CD8-positive, alpha-beta memory T cell (primary cell): ENCODE data around the gene CCDC88B. TPM values are rescaled to one million over a fixed set of nuclear protein-coding genes. Genes with fewer than 3 reads are reported as not detected.

Source experiments
- polyA plus RNA-seq: library from polyadenylated mRNA; unstranded; fragments of 300-500 nt; fragmentation: Illumina TruSeq; gene quantifications from one replicate; pipeline ENCODE4 v1.2.3, GENCODE V29; 2021
- total RNA-seq, 2 experiments: library from RNA; stranded (reverse); gene quantifications; one replicate each; pipeline ENCODE4 v1.2.3, GENCODE V29; 2021

The CCDC88B gene
- total and polyA plus RNA-seq, 3 experiments from 2014 or later: 45.6 to 105 (median 101) TPM

Other genes with a start within 250 kb of the CCDC88B start
- gene MACROD1, start 174.1 kb upstream of the CCDC88B start, total RNA-seq: 10 to 100 TPM; 19.6 to 25.5 TPM
- gene MACROD1, start 174.1 kb upstream of the CCDC88B start, polyA plus RNA-seq: 9.2 TPM
- 100 to 1,000 TPM; 457 to 461 TPM for gene STIP1, start 154.0 kb upstream of the CCDC88B start, total RNA-seq
- 108 TPM for gene STIP1, start 154.0 kb upstream of the CCDC88B start, polyA plus RNA-seq
- gene FERMT3, start 133.5 kb upstream of the CCDC88B start, total RNA-seq: 100 to 1,000 TPM; 205 to 213 TPM
- gene FERMT3, start 133.5 kb upstream of the CCDC88B start, polyA plus RNA-seq: 206 TPM
- 10 to 100 TPM; 28.3 to 31.5 TPM for gene TRPT1, start 114.0 kb upstream of the CCDC88B start, total RNA-seq
- gene TRPT1, start 114.0 kb upstream of the CCDC88B start, polyA plus RNA-seq: 47.6 TPM
- gene NUDT22, start 113.9 kb upstream of the CCDC88B start, total RNA-seq: 10 to 100 TPM; 75.3 to 78.6 TPM
- gene NUDT22, start 113.9 kb upstream of the CCDC88B start, polyA plus RNA-seq: 51.6 TPM
- 10 to 100 TPM; 25.5 to 26.4 TPM for gene DNAJC4, start 109.7 kb upstream of the CCDC88B start, total RNA-seq
- 28.7 TPM for gene DNAJC4, start 109.7 kb upstream of the CCDC88B start, polyA plus RNA-seq
- gene VEGFB, start 105.6 kb upstream of the CCDC88B start, total RNA-seq: 10 to 100 TPM; 71.9 to 77.0 TPM
- gene VEGFB, start 105.6 kb upstream of the CCDC88B start, polyA plus RNA-seq: 19.0 TPM
- 10 to 100 TPM; 27.9 to 28.4 TPM for gene FKBP2, start 99.1 kb upstream of the CCDC88B start, total RNA-seq
- 124 TPM for gene FKBP2, start 99.1 kb upstream of the CCDC88B start, polyA plus RNA-seq
- gene PPP1R14B, start 93.3 kb upstream of the CCDC88B start, total RNA-seq: 100 to 1,000 TPM; 365 to 381 TPM
- 57.3 TPM for gene PPP1R14B, start 93.3 kb upstream of the CCDC88B start, polyA plus RNA-seq
- 10 to 100 TPM; 12.5 to 13.6 TPM for gene PLCB3, start 88.7 kb upstream of the CCDC88B start, total RNA-seq
- 0.47 TPM for gene PLCB3, start 88.7 kb upstream of the CCDC88B start, polyA plus RNA-seq
- gene BAD, start 55.5 kb upstream of the CCDC88B start, total RNA-seq: 10 to 100 TPM; 40.4 to 40.9 TPM
- gene BAD, start 55.5 kb upstream of the CCDC88B start, polyA plus RNA-seq: 56.5 TPM
- 10 to 100 TPM; 64.2 to 65.0 TPM for gene GPR137, start 54.4 kb upstream of the CCDC88B start, total RNA-seq
- gene GPR137, start 54.4 kb upstream of the CCDC88B start, polyA plus RNA-seq: 9.1 TPM
- not detected for gene KCNK4, start 48.9 kb upstream of the CCDC88B start, total RNA-seq
- gene KCNK4, start 48.9 kb upstream of the CCDC88B start, polyA plus RNA-seq: not detected
- not detected for gene CATSPERZ, start 39.8 kb upstream of the CCDC88B start, total RNA-seq
- gene CATSPERZ, start 39.8 kb upstream of the CCDC88B start, polyA plus RNA-seq: not detected
- gene ESRRA, start 34.7 kb upstream of the CCDC88B start, total RNA-seq: 10 to 100 TPM; 52.2 to 54.3 TPM
- 11.9 TPM for gene ESRRA, start 34.7 kb upstream of the CCDC88B start, polyA plus RNA-seq
- gene TRMT112, start 22.6 kb upstream of the CCDC88B start, total RNA-seq: 100 to 1,000 TPM; 327 to 332 TPM
- 467 TPM for gene TRMT112, start 22.6 kb upstream of the CCDC88B start, polyA plus RNA-seq
- 100 to 1,000 TPM; 114 to 126 TPM for gene PRDX5, start 22.1 kb upstream of the CCDC88B start, total RNA-seq
- 170 TPM for gene PRDX5, start 22.1 kb upstream of the CCDC88B start, polyA plus RNA-seq
- 10 to 100 TPM; 38.0 to 39.0 TPM for gene RPS6KA4, start 19.0 kb downstream of the CCDC88B start, total RNA-seq
- 15.9 TPM for gene RPS6KA4, start 19.0 kb downstream of the CCDC88B start, polyA plus RNA-seq
- not detected for gene SLC22A11, start 215.7 kb downstream of the CCDC88B start, total RNA-seq
- not detected for gene SLC22A11, start 215.7 kb downstream of the CCDC88B start, polyA plus RNA-seq